Prostate gland (tissue), 2 donors: ENCODE results near the gene TMEM271.

Experiments used
- POLR2A ChIP-seq: fragments of 450-650 bp; IDR thresholded peaks from one replicate; pipeline ENCODE4 v1.6.1; 2016; ENCODE audit warnings: antibody characterized with exemption, mild to moderate bottlenecking
- POLR2AphosphoS5 ChIP-seq: sonication (generic); formaldehyde crosslinking; IDR thresholded peaks from one replicate; pipeline ENCODE4 v1.6.1; 2017; ENCODE audit warnings: antibody characterized with exemption
- TF ChIP-seq, protein P1 (sequence below), 4 experiments: fragments of 200-600 bp in 2 of 4; fragments of 450-650 bp in 2 of 4; sonication (generic) in 2 of 4; IDR thresholded peaks; 1 replicate in 3 of 4; 2 replicates in 1 of 4; pipeline ENCODE4 v1.5.1; 2016 to 2019; ENCODE audit warnings: antibody characterized with exemption in 4 of 4, mild to moderate bottlenecking in 2 of 4, moderate library complexity in 2 of 4

GRCh38 chr4:541271-541670 is 34.8 kb downstream of the TMEM271 start:
- TF ChIP-seq POLR2A (no peak), POLR2AphosphoS5 (no peak)
- TF ChIP-seq, protein P1, sequence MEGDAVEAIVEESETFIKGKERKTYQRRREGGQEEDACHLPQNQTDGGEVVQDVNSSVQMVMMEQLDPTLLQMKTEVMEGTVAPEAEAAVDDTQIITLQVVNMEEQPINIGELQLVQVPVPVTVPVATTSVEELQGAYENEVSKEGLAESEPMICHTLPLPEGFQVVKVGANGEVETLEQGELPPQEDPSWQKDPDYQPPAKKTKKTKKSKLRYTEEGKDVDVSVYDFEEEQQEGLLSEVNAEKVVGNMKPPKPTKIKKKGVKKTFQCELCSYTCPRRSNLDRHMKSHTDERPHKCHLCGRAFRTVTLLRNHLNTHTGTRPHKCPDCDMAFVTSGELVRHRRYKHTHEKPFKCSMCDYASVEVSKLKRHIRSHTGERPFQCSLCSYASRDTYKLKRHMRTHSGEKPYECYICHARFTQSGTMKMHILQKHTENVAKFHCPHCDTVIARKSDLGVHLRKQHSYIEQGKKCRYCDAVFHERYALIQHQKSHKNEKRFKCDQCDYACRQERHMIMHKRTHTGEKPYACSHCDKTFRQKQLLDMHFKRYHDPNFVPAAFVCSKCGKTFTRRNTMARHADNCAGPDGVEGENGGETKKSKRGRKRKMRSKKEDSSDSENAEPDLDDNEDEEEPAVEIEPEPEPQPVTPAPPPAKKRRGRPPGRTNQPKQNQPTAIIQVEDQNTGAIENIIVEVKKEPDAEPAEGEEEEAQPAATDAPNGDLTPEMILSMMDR (IDR thresholded peaks at IDR 0.05), result no peak
